Measurements from ENCODE around the gene TMA7B.
"Not testable (repeated sequence)": the region's sequence is repeated elsewhere in the genome, so short reads cannot be mapped to it uniquely, and the experiment has no call there.

Gene TMA7B

GRCh38 chr22:39992088-39992826 is 32.1 kb downstream of the TMA7B start:
- no peaks in the 10 kb centered on the region for H3K4me1 ChIP-seq (ENCODE audit: low read depth, poor library complexity, severe bottlenecking)
- no peak overlapping the region for H3K9ac ChIP-seq
- H3K27me3 ChIP-seq (ENCODE audit: insufficient read depth, low read depth), result no peaks in the 10 kb centered on the region
- TF ChIP-seq CTCF (conservative IDR thresholded peaks at IDR 0.05; ENCODE audit: low read depth, low read length), result no peak
- H2AFZ ChIP-seq (ENCODE audit: low read depth), result no peak overlapping the region
- H3K4me2 ChIP-seq, result no peak overlapping the region
- H3K27ac ChIP-seq, result no peak overlapping the region
- no peaks in the 10 kb centered on the region for H4K20me1 ChIP-seq (ENCODE audit: insufficient read depth)
- H3K79me2 ChIP-seq (ENCODE audit: insufficient read depth, low read depth), result no peaks in the 10 kb centered on the region
- no peak overlapping the region for H3K4me3 ChIP-seq (IDR thresholded peaks at IDR 0.05; ENCODE audit: insufficient read depth, low read depth, low read length)
- no peaks in the 10 kb centered on the region for H3K36me3 ChIP-seq (ENCODE audit: insufficient read depth)

GRCh38 chr22:39992894-39993293 is 32.7 kb downstream of the TMA7B start:
- H3K27ac ChIP-seq; H3K36me3 ChIP-seq (ENCODE audit: insufficient read depth); H4K20me1 ChIP-seq (ENCODE audit: insufficient read depth); H3K27me3 ChIP-seq (ENCODE audit: insufficient read depth, low read depth); H2AFZ ChIP-seq (ENCODE audit: low read depth); H3K79me2 ChIP-seq (ENCODE audit: insufficient read depth, low read depth); H3K9ac ChIP-seq; H3K4me2 ChIP-seq; H3K4me3 ChIP-seq (IDR thresholded peaks at IDR 0.05; ENCODE audit: insufficient read depth, low read depth, low read length); H3K4me1 ChIP-seq (ENCODE audit: low read depth, poor library complexity, severe bottlenecking): not testable (repeated sequence)

GRCh38 chr22:39994041-39994565 is 33.9 kb downstream of the TMA7B start:
- Histone ChIP-seq H3K4me1 (ENCODE audit: low read depth, poor library complexity, severe bottlenecking) (no peaks in the 10 kb centered on the region), H3K4me3 (IDR thresholded peaks at IDR 0.05; ENCODE audit: insufficient read depth, low read depth, low read length) (no peak overlapping the region), H3K9ac (no peak overlapping the region), H3K36me3 (ENCODE audit: insufficient read depth) (no peaks in the 10 kb centered on the region), H2AFZ (ENCODE audit: low read depth) (no peak overlapping the region), H3K79me2 (ENCODE audit: insufficient read depth, low read depth) (no peaks in the 10 kb centered on the region), H3K27me3 (ENCODE audit: insufficient read depth, low read depth) (no peaks in the 10 kb centered on the region), H4K20me1 (ENCODE audit: insufficient read depth) (no peaks in the 10 kb centered on the region), H3K27ac (no peak overlapping the region), H3K4me2 (no peak overlapping the region)
- TF ChIP-seq CTCF (conservative IDR thresholded peaks at IDR 0.05; ENCODE audit: low read depth, low read length), result no peak

GRCh38 chr22:39994566-39995392 is 34.6 kb downstream of the TMA7B start, which contains the start of gene FAM83F:
Gene FAM83F (plus strand): TSS chr22:39994954. CDS start chr22:39995043, 89 bp downstream.
- TF ChIP-seq CTCF (conservative IDR thresholded peaks at IDR 0.05; ENCODE audit: low read depth, low read length), result no peak
- no peak within 1 kb of the TSS for H3K4me3 ChIP-seq (IDR thresholded peaks at IDR 0.05; ENCODE audit: insufficient read depth, low read depth, low read length)
- H3K9ac ChIP-seq, result no peak within 1 kb of the TSS
- no peak within 1 kb of the TSS for H3K27ac ChIP-seq
- H3K27me3 ChIP-seq (ENCODE audit: insufficient read depth, low read depth), result 0 out of 2 replicates have a peak, but pooled peaks cover 3% of the 10 kb centered on the region
- no peak within 1 kb of the TSS for H3K4me2 ChIP-seq
- H3K4me1 ChIP-seq (ENCODE audit: low read depth, poor library complexity, severe bottlenecking), result no peaks in the 10 kb centered on the region
- H4K20me1 ChIP-seq (ENCODE audit: insufficient read depth), result no peaks in the 10 kb centered on the region
- H3K36me3 ChIP-seq (ENCODE audit: insufficient read depth), result no peaks in the 10 kb centered on the region
- H3K79me2 ChIP-seq (ENCODE audit: insufficient read depth, low read depth), result no peaks in the 10 kb centered on the region
- no peak within 1 kb of the TSS for H2AFZ ChIP-seq (ENCODE audit: low read depth)

All from KMS-11 (cell line).